Measurements from ENCODE around the gene RFX8.

DNA sequence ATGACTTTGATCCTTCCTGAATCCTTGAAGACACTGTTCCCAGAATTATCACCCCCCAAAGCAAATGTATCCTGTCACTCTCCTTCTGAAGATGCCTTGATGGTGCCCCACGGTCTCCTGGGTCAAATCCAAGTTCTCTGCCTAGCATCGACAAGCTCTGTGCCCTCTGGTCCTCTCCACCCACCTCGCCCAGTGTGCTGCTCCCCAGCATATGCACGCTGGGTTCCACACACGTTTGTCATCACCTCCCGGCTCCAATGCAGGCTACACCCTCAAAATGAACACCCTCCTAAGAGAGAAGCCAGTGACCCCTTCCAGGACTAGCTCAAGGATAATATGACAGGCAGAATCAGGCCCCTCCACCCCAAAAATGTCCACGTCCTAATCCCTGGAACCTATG, 48.1 kb downstream of the RFX8 start:
- TF ChIP-seq SIN3A (IDR thresholded peaks at IDR 0.05; ENCODE audit: borderline replicate concordance, insufficient read depth, low read length) (no peak), POLR2AphosphoS5 (IDR thresholded peaks at IDR 0.05; ENCODE audit: low read depth, low read length) (no peak), TAF1 (IDR thresholded peaks at IDR 0.05; ENCODE audit: borderline replicate concordance, insufficient read depth, low read length) (no peak)
- TF ChIP-seq, protein P1, sequence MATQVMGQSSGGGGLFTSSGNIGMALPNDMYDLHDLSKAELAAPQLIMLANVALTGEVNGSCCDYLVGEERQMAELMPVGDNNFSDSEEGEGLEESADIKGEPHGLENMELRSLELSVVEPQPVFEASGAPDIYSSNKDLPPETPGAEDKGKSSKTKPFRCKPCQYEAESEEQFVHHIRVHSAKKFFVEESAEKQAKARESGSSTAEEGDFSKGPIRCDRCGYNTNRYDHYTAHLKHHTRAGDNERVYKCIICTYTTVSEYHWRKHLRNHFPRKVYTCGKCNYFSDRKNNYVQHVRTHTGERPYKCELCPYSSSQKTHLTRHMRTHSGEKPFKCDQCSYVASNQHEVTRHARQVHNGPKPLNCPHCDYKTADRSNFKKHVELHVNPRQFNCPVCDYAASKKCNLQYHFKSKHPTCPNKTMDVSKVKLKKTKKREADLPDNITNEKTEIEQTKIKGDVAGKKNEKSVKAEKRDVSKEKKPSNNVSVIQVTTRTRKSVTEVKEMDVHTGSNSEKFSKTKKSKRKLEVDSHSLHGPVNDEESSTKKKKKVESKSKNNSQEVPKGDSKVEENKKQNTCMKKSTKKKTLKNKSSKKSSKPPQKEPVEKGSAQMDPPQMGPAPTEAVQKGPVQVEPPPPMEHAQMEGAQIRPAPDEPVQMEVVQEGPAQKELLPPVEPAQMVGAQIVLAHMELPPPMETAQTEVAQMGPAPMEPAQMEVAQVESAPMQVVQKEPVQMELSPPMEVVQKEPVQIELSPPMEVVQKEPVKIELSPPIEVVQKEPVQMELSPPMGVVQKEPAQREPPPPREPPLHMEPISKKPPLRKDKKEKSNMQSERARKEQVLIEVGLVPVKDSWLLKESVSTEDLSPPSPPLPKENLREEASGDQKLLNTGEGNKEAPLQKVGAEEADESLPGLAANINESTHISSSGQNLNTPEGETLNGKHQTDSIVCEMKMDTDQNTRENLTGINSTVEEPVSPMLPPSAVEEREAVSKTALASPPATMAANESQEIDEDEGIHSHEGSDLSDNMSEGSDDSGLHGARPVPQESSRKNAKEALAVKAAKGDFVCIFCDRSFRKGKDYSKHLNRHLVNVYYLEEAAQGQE (IDR thresholded peaks at IDR 0.05; ENCODE audit: insufficient read depth in 1 of 2, low read depth in 2 of 2, low read length in 2 of 2) = no peak

Measured in PFSK-1 (cell line).